ENCODE measurements around the gene CLEC18B. TPM values are rescaled to one million over a fixed set of nuclear protein-coding genes. Genes with fewer than 3 reads are reported as not detected.
"Not testable (repeated sequence)": the region's sequence is repeated elsewhere in the genome, so short reads cannot be mapped to it uniquely, and the experiment has no call there.

CLEC18B gene
- total RNA-seq, 1 experiment from 2014 or later: 2.1 TPM

- intact Hi-C loops (cut with micrococcal nuclease); H3K27me3 ChIP-seq (ENCODE audit: insufficient read depth, low read length); BruUV-seq (replicated peaks); H3K27ac ChIP-seq (ENCODE audit: low read depth, low read length); DNase-seq (ENCODE audit: low read depth, low spot score); H3K9me2 ChIP-seq (ENCODE audit: insufficient read depth); H3K79me2 ChIP-seq (ENCODE audit: insufficient read depth, low read length); H4K20me1 ChIP-seq (ENCODE audit: insufficient read depth); H2AFZ ChIP-seq (ENCODE audit: low read depth, low read length, poor library complexity, severe bottlenecking); ATAC-seq; H3K9ac ChIP-seq (ENCODE audit: low read length); RAD21 ChIA-PET (ENCODE audit: low non-redundant PET in 1 of 2, low total read pairs in 2 of 2, uncharacterized antibody in 2 of 2, unreplicated experiment in 2 of 2); H3K9me3 ChIP-seq (ENCODE audit: control insufficient read depth in 1 of 2, insufficient read depth in 1 of 2, low read depth in 1 of 2, low read length in 2 of 2); CTCF ChIA-PET; H3K4me3 ChIP-seq (replicated peaks in 1 of 2; ENCODE audit: low read depth in 1 of 2, low read length in 2 of 2); POLR2A ChIA-PET; H3K4me2 ChIP-seq (ENCODE audit: low read length): not testable (repeated sequence)
- peaks cover 9 to 12% of the 10 kb centered on the region in 2 experiments for H3K4me1 ChIP-seq (ENCODE audit: control insufficient read depth in 1 of 2, insufficient read depth in 2 of 2, low read length in 2 of 2)
- peaks cover 0 to 12% of the 10 kb centered on the region in 2 experiments; a peak in 1 of 4 replicates for H3K36me3 ChIP-seq (ENCODE audit: control insufficient read depth in 1 of 2, insufficient read depth in 2 of 2, low read length in 2 of 2)
Observed at GRCh38 chr16:74443624-74444346, 22.5 kb upstream of the CLEC18B start.

- ChIA-PET POLR2A (no interaction called here), RAD21 (ENCODE audit: low non-redundant PET in 1 of 2, low total read pairs in 2 of 2, uncharacterized antibody in 2 of 2, unreplicated experiment in 2 of 2) (no interaction called here), CTCF (no interaction called here)
- H3K36me3 ChIP-seq (ENCODE audit: control insufficient read depth in 1 of 2, insufficient read depth in 2 of 2, low read length in 2 of 2): peaks cover 0 to 6% of the 10 kb centered on the region in 2 experiments; a peak in 1 of 4 replicates
- BruUV-seq (replicated peaks): no TSS peak
- no peaks in the 10 kb centered on the region for H3K9me3 ChIP-seq (ENCODE audit: control insufficient read depth in 1 of 2, insufficient read depth in 1 of 2, low read depth in 1 of 2, low read length in 2 of 2)
- H3K4me3 ChIP-seq (replicated peaks in 1 of 2; ENCODE audit: low read depth in 1 of 2, low read length in 2 of 2): no peak overlapping the region
- DNase-seq (ENCODE audit: low read depth, low spot score) (no peak), ATAC-seq (no peak)
- H3K9ac ChIP-seq (ENCODE audit: low read length): no peak overlapping the region
- TF ChIP-seq ZFX (IDR thresholded peaks at IDR 0.05): no peak
- TF ChIP-seq FOSL1 (IDR thresholded peaks at IDR 0.05; ENCODE audit: low read depth): no peak
- no peak for TF ChIP-seq EZH2 (IDR thresholded peaks at IDR 0.05)
- no peak for TF ChIP-seq POLR2AphosphoS5 (IDR thresholded peaks at IDR 0.05; ENCODE audit: low read depth, low read length)
- no peak for TF ChIP-seq ATF3 (IDR thresholded peaks at IDR 0.05)
- TF ChIP-seq REST (IDR thresholded peaks at IDR 0.05; ENCODE audit: low read depth): no peak
- no peak for TF ChIP-seq RAD21 (IDR thresholded peaks at IDR 0.05; ENCODE audit: low read depth)
- no peak for TF ChIP-seq ZBTB33 (IDR thresholded peaks at IDR 0.05; ENCODE audit: extremely low read depth, insufficient replicate concordance, low read length)
- no peak for TF ChIP-seq EZH2phosphoT487 (IDR thresholded peaks at IDR 0.05; ENCODE audit: borderline replicate concordance)
- TF ChIP-seq SRF (IDR thresholded peaks at IDR 0.05; ENCODE audit: low read depth): no peak
- TF ChIP-seq CEBPB (IDR thresholded peaks at IDR 0.05; ENCODE audit: low read depth): no peak
- no peak for TF ChIP-seq TCF7L2 (IDR thresholded peaks at IDR 0.05; ENCODE audit: borderline replicate concordance, extremely low read depth, insufficient read depth, insufficient read length)
- TF ChIP-seq ELF1 (IDR thresholded peaks at IDR 0.05; ENCODE audit: borderline replicate concordance, low read depth): no peak
- TF ChIP-seq JUND (IDR thresholded peaks at IDR 0.05): no peak
- intact Hi-C loops (cut with micrococcal nuclease): no loop called here
- H3K27me3 ChIP-seq (ENCODE audit: insufficient read depth, low read length): no peaks in the 10 kb centered on the region
- H4K20me1 ChIP-seq (ENCODE audit: insufficient read depth): no peaks in the 10 kb centered on the region
- H3K9me2 ChIP-seq (ENCODE audit: insufficient read depth): no peaks in the 10 kb centered on the region
- no peak overlapping the region for H3K4me2 ChIP-seq (ENCODE audit: low read length)
- no peak overlapping the region for H3K27ac ChIP-seq (ENCODE audit: low read depth, low read length)
- no peaks in the 10 kb centered on the region for H3K79me2 ChIP-seq (ENCODE audit: insufficient read depth, low read length)
- H2AFZ ChIP-seq (ENCODE audit: low read depth, low read length, poor library complexity, severe bottlenecking): no peak overlapping the region
- H3K4me1 ChIP-seq (ENCODE audit: control insufficient read depth in 1 of 2, insufficient read depth in 2 of 2, low read length in 2 of 2): no peaks in the 10 kb centered on the region
Observed at GRCh38 chr16:74439685-74440084, 18.4 kb upstream of the CLEC18B start.

Data from HCT116 (cell line).